ENCODE results near the gene GPR146. TPM values are rescaled to one million over a fixed set of nuclear protein-coding genes. Genes with fewer than 3 reads are reported as not detected.

GPR146 gene
- polyA plus RNA-seq, 3 donors, result 0.48 to 0.92 (median 0.48) TPM

- Mint-ChIP-seq H3K9me3 (peaks cover 0 to 11% (median 5%) of the 10 kb centered on the region in 7 donors), H3K27me3 (ENCODE audit: low read depth in 3 of 3) (peaks cover 53 to 75% (median 58%) of the 10 kb centered on the region in 3 donors), H3K4me3 (peak overlapping the region in 1 of 2 donors; percentile 83), H3K4me1 (peaks cover 31% of the 10 kb centered on the region), H3K36me3 (peaks cover 2 to 4% of the 10 kb centered on the region in 2 donors), H3K27ac (no peak overlapping the region)
- 42% methylated on average over 13 of the region's 36 CpGs for WGBS (ENCODE audit: insufficient coverage)
- H3K9me3 ChIP-seq (replicated peaks in 1 of 2; ENCODE audit: control insufficient read depth in 1 of 2, insufficient read depth in 1 of 2, low read length in 2 of 2), result peaks cover 0 to 13% of the 10 kb centered on the region in 2 donors
- intact Hi-C loops (cut with micrococcal nuclease), result no loop called here
- peaks cover 26 to 32% of the 10 kb centered on the region in 2 donors for H3K4me1 ChIP-seq (ENCODE audit: control insufficient read depth in 1 of 2, insufficient read depth in 2 of 2, low read length in 2 of 2)
- no peak overlapping the region for H3K4me3 ChIP-seq (replicated peaks in 1 of 3; ENCODE audit: low read depth in 2 of 3, low read length in 3 of 3)
- H3K27me3 ChIP-seq (ENCODE audit: control insufficient read depth in 2 of 2, insufficient read depth in 2 of 2, low read length in 2 of 2), result peaks cover 11 to 45% of the 10 kb centered on the region in 2 donors
- no peak overlapping the region for H2AFZ ChIP-seq (ENCODE audit: insufficient read depth, low read depth, low read length, poor library complexity, severe bottlenecking)
- DNase-seq, result peak in 2 of 3 donors; percentile 4 to 62
- no peaks in the 10 kb centered on the region for H3K79me2 ChIP-seq (ENCODE audit: insufficient read depth, low read length)
- H4K20me1 ChIP-seq (ENCODE audit: insufficient read depth, low read length), result no peaks in the 10 kb centered on the region
- H3K9ac ChIP-seq (ENCODE audit: insufficient read depth, low read length, poor library complexity, severe bottlenecking), result no peak overlapping the region
- H3K4me2 ChIP-seq (replicated peaks; ENCODE audit: extremely low read depth, low read length, poor library complexity, severe bottlenecking), result no peak overlapping the region
- H3K36me3 ChIP-seq (replicated peaks in 1 of 2; ENCODE audit: control insufficient read depth in 1 of 2, insufficient read depth in 2 of 2, low read length in 2 of 2), result no peaks in the 10 kb centered on the region
- H3K27ac ChIP-seq (ENCODE audit: low read depth in 1 of 2, low read length in 2 of 2), result no peak overlapping the region
- no peak for TF ChIP-seq CTCF (IDR thresholded peaks at IDR 0.05)
These were observed 11.8 kb downstream of the GPR146 start for GRCh38 chr7:1055956-1056784.

GRCh38 chr7:1056785-1057410 lies 12.6 kb downstream of the GPR146 start:
- H3K36me3 ChIP-seq (replicated peaks in 1 of 2; ENCODE audit: control insufficient read depth in 1 of 2, insufficient read depth in 2 of 2, low read length in 2 of 2), result no peaks in the 10 kb centered on the region
- H2AFZ ChIP-seq (ENCODE audit: insufficient read depth, low read depth, low read length, poor library complexity, severe bottlenecking), result no peak overlapping the region
- WGBS (ENCODE audit: insufficient coverage), result 91% methylated on average over 23 of the region's 27 CpGs
- Mint-ChIP-seq H3K36me3 (peaks cover 2 to 4% of the 10 kb centered on the region in 2 donors), H3K9me3 (peaks cover 0 to 11% (median 5%) of the 10 kb centered on the region in 7 donors), H3K4me3 (peak overlapping the region in 1 of 2 donors; percentile 21), H3K27me3 (ENCODE audit: low read depth in 3 of 3) (peaks cover 55 to 81% (median 62%) of the 10 kb centered on the region in 3 donors), H3K27ac (peak overlapping the region in 1 of 7 donors; percentile 16), H3K4me1 (peaks cover 39% of the 10 kb centered on the region)
- no peak overlapping the region for H3K4me2 ChIP-seq (replicated peaks; ENCODE audit: extremely low read depth, low read length, poor library complexity, severe bottlenecking)
- H3K9me3 ChIP-seq (replicated peaks in 1 of 2; ENCODE audit: control insufficient read depth in 1 of 2, insufficient read depth in 1 of 2, low read length in 2 of 2), result peaks cover 0 to 13% of the 10 kb centered on the region in 2 donors
- peaks cover 11 to 50% of the 10 kb centered on the region in 2 donors for H3K27me3 ChIP-seq (ENCODE audit: control insufficient read depth in 2 of 2, insufficient read depth in 2 of 2, low read length in 2 of 2)
- no peaks in the 10 kb centered on the region for H3K79me2 ChIP-seq (ENCODE audit: insufficient read depth, low read length)
- no peak overlapping the region for H3K4me3 ChIP-seq (replicated peaks in 1 of 3; ENCODE audit: low read depth in 2 of 3, low read length in 3 of 3)
- no peak for DNase-seq
- intact Hi-C loops (cut with micrococcal nuclease), result no loop called here
- no peak overlapping the region for H3K27ac ChIP-seq (ENCODE audit: low read depth in 1 of 2, low read length in 2 of 2)
- no peak overlapping the region for H3K9ac ChIP-seq (ENCODE audit: insufficient read depth, low read length, poor library complexity, severe bottlenecking)
- peaks cover 33 to 39% of the 10 kb centered on the region in 2 donors for H3K4me1 ChIP-seq (ENCODE audit: control insufficient read depth in 1 of 2, insufficient read depth in 2 of 2, low read length in 2 of 2)
- H4K20me1 ChIP-seq (ENCODE audit: insufficient read depth, low read length), result no peaks in the 10 kb centered on the region
- no peak for TF ChIP-seq CTCF (IDR thresholded peaks at IDR 0.05)

Data from CD14-positive monocyte (primary cell).